Adrenal gland (tissue), 19 donors: ENCODE results near the gene IBA57. TPM values are rescaled to one million over a fixed set of nuclear protein-coding genes. Genes with fewer than 3 reads are reported as not detected.
A peak's percentile ranks its signal among the peaks of the same experiment; 100 is the strongest.

Experiments used
- DNase-seq, 7 donors: peaks; one replicate each; pipeline ENCODE4 v3.0.0-alpha.2; 2019 to 2020
- H3K27ac ChIP-seq, 5 donors: fragments of 200-600 bp; sonication (generic) in 4 of 5; 1 replicate in 3 of 5; 2 replicates in 2 of 5; pipeline versions ENCODE4 v1.5.1 to v1.8.0; 2016 to 2020; ENCODE audit warnings: mild to moderate bottlenecking in 1 of 5
- H3K27me3 ChIP-seq: fragments of 200-600 bp; 2 replicates; pipeline ENCODE4 v1.8.0; 2021
- H3K36me3 ChIP-seq, 2 donors: fragments of 200-600 bp; replicated peaks in 1 of 2; 1 replicate in 1 of 2; 2 replicates in 1 of 2; pipeline versions ENCODE4 v1.5.1 to v1.8.0; 2018 to 2022
- H3K4me1 ChIP-seq, 2 donors: fragments of 200-600 bp; replicated peaks in 1 of 2; 1 replicate in 1 of 2; 2 replicates in 1 of 2; pipeline versions ENCODE4 v1.5.1 to v1.8.0; 2018 to 2021
- H3K4me3 ChIP-seq, 4 donors: fragments of 200-600 bp; sonication (generic) in 3 of 4; one replicate each; pipeline ENCODE4 v1.5.1; 2016 to 2018
- H3K9me3 ChIP-seq, 3 donors: fragments of 200-600 bp; sonication (generic) in 1 of 3; replicated peaks in 1 of 3; 1 replicate in 2 of 3; 2 replicates in 1 of 3; pipeline versions ENCODE4 v1.5.1 to v1.8.0; 2016 to 2021
- POLR2A ChIP-seq, 2 donors: fragments of 450-650 bp; IDR thresholded peaks; one replicate each; pipeline ENCODE4 v1.6.1; 2017; ENCODE audit warnings: antibody characterized with exemption in 2 of 2, mild to moderate bottlenecking in 2 of 2, moderate library complexity in 1 of 2
- WGBS, 4 donors: extraction: QIAGEN DNeasy Blood & Tissue Kit in 2 of 4; methylation state at CpG; one replicate each; pipeline versions ENCODE4 v1.1.5 to v1.1.7; 2013 to 2017; 5-methylcytosine and 5-hydroxymethylcytosine counted together
- intact Hi-C, 2 donors: fragments of 100-400 bp; cut with DNase I; formaldehyde crosslinking; loops; one replicate each; pipeline versions ENCODE4 v1.14.1 to v1.15.0; 2022 to 2023
- long read RNA-seq, 10 donors: library from polyadenylated mRNA in 3 of 10; unstranded in 2 of 10; stranded (forward) in 1 of 10; transcript quantifications; one replicate each; pipeline ENCODE4 v2.0.0 and lab custom pipeline, GENCODE V29; 2021 to 2026
- polyA plus RNA-seq, 3 donors: library from polyadenylated mRNA; stranded (reverse); fragments of 200-250 nt in 2 of 3; fragments of 350-450 nt in 1 of 3; fragmentation: Illumina TruSeq in 1 of 3; extraction: RNeasy Lipid Tissue Mini Kit (QIAGEN cat#74804) in 1 of 3; gene quantifications; one replicate each; pipeline ENCODE4 v1.2.3, GENCODE V29; 2013 to 2014
- total RNA-seq, 9 donors: library from RNA; depleted of rRNA in 4 of 9; stranded (reverse); fragments of >200 nt in 4 of 9; fragments of 120-200 nt in 1 of 9; fragmentation: NEBNext Ultra II Directional in 1 of 9; extraction: Animal tissue kit (Norgen Biotek cat#: 25700) in 1 of 9; gene quantifications; one replicate each; pipeline versions ENCODE4 v1.1.0 to v1.2.4, GENCODE V29; 2013 to 2023
- TF ChIP-seq, protein P1 (sequence below), 6 experiments: fragments of 450-650 bp in 4 of 6; fragments of 200-600 bp in 2 of 6; sonication (generic) in 1 of 6; IDR thresholded peaks; 1 replicate in 5 of 6; 2 replicates in 1 of 6; pipeline versions ENCODE4 v1.5.1 to v1.8.0; 2016 to 2021; ENCODE audit warnings: antibody characterized with exemption in 6 of 6, mild to moderate bottlenecking in 2 of 6, moderate library complexity in 1 of 6
- donor health status: healthy with polysubstance abuse.
- donor health status: Bipolar disorder and iron deficiency.
- donor health status: DM: yes; HTN: yes; CAD: no.
- donor health status: DM: no; HTN: no; CAD: no.
- donor health status: DM: no; HTN: no; CAD: no.
- donor health status: DM: yes; HTN: yes; CAD: no.

Gene IBA57
- total RNA-seq = 10 to 100 TPM in 8 of 9 donors, 1 to 10 TPM in 1; 6.2 to 40.6 (median 16.1) TPM
- 1 to 10 TPM; 1.4 to 3.8 (median 2.9) TPM for polyA plus RNA-seq
- long read RNA-seq, donor 1, full-length matches to known transcripts = 2 of 2 reads
- long read RNA-seq, donor 1, partial matches to known transcripts = 0 of 2 reads
- long read RNA-seq, donor 1, other reads (novel, unspliced or antisense) = 0 of 2 reads
- long read RNA-seq, donor 2, full-length matches to known transcripts = 4 of 4 reads
- long read RNA-seq, donor 2, partial matches to known transcripts = 0 of 4 reads
- long read RNA-seq, donor 2, other reads (novel, unspliced or antisense) = 0 of 4 reads
- long read RNA-seq, donor 3, full-length matches to known transcripts = 1 of 8 reads
- long read RNA-seq, donor 3, partial matches to known transcripts = 7 of 8 reads
- long read RNA-seq, donor 3, other reads (novel, unspliced or antisense) = 0 of 8 reads
- long read RNA-seq, donor 4, full-length matches to known transcripts = 8 of 13 reads
- long read RNA-seq, donor 4, partial matches to known transcripts = 0 of 13 reads
- long read RNA-seq, donor 4, other reads (novel, unspliced or antisense) = 5 of 13 reads
- long read RNA-seq, donor 5, full-length matches to known transcripts = 31 of 38 reads
- long read RNA-seq, donor 5, partial matches to known transcripts = 1 of 38 reads
- long read RNA-seq, donor 5, other reads (novel, unspliced or antisense) = 6 of 38 reads
- long read RNA-seq, donor 6, full-length matches to known transcripts = 2 of 4 reads
- long read RNA-seq, donor 6, partial matches to known transcripts = 0 of 4 reads
- long read RNA-seq, donor 6, other reads (novel, unspliced or antisense) = 2 of 4 reads
- long read RNA-seq, donor 7, full-length matches to known transcripts = 2 of 2 reads
- long read RNA-seq, donor 7, partial matches to known transcripts = 0 of 2 reads
- long read RNA-seq, donor 7, other reads (novel, unspliced or antisense) = 0 of 2 reads
- long read RNA-seq, donor 8, full-length matches to known transcripts = 9 of 9 reads
- long read RNA-seq, donor 8, partial matches to known transcripts = 0 of 9 reads
- long read RNA-seq, donor 8, other reads (novel, unspliced or antisense) = 0 of 9 reads
- long read RNA-seq, donor 9, full-length matches to known transcripts = 5 of 5 reads
- long read RNA-seq, donor 9, partial matches to known transcripts = 0 of 5 reads
- long read RNA-seq, donor 9, other reads (novel, unspliced or antisense) = 0 of 5 reads
- long read RNA-seq, donor 10 = 0 reads

GRCh38 chr1:228165372-228166169 lies at the start of gene IBA57:
Gene IBA57 (plus strand): TSS chr1:228165804. CDS start chr1:228165817, 13 bp downstream.
- 0 to 2% (median 0%) methylated on average over 3 to 93 of the region's 93 CpGs for WGBS, 4 donors
- Histone ChIP-seq H3K27me3 (no peaks in the 10 kb centered on the region), H3K36me3 (no peaks in the 10 kb centered on the region), H3K27ac (peak within 1 kb of the TSS; percentile 98 to 100 (median 99)), H3K4me3 (peak within 1 kb of the TSS; percentile 42 to 85 (median 74)), H3K9me3 (no peaks in the 10 kb centered on the region), H3K4me1 (peaks cover 0 to 8% of the 10 kb centered on the region in 2 donors)
- TF ChIP-seq POLR2A (IDR thresholded peaks at IDR 0.05) = peak; percentile 98
- TF ChIP-seq, protein P1, sequence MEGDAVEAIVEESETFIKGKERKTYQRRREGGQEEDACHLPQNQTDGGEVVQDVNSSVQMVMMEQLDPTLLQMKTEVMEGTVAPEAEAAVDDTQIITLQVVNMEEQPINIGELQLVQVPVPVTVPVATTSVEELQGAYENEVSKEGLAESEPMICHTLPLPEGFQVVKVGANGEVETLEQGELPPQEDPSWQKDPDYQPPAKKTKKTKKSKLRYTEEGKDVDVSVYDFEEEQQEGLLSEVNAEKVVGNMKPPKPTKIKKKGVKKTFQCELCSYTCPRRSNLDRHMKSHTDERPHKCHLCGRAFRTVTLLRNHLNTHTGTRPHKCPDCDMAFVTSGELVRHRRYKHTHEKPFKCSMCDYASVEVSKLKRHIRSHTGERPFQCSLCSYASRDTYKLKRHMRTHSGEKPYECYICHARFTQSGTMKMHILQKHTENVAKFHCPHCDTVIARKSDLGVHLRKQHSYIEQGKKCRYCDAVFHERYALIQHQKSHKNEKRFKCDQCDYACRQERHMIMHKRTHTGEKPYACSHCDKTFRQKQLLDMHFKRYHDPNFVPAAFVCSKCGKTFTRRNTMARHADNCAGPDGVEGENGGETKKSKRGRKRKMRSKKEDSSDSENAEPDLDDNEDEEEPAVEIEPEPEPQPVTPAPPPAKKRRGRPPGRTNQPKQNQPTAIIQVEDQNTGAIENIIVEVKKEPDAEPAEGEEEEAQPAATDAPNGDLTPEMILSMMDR (IDR thresholded peaks at IDR 0.05) = peak; percentile 48 to 99 (median 78)
- intact Hi-C loops = no loop called here
- peak; percentile 99 to 100 (median 100) for DNase-seq

- peaks cover 0 to 11% of the 10 kb centered on the region in 2 donors for H3K4me1 ChIP-seq
- DNase-seq = no peak
- H3K9me3 ChIP-seq = no peaks in the 10 kb centered on the region
- no peak overlapping the region for H3K4me3 ChIP-seq
- intact Hi-C loops = no loop called here
- no peaks in the 10 kb centered on the region for H3K27me3 ChIP-seq
- no peak overlapping the region for H3K27ac ChIP-seq
- no peaks in the 10 kb centered on the region for H3K36me3 ChIP-seq
- no peak for TF ChIP-seq POLR2A (IDR thresholded peaks at IDR 0.05)
- TF ChIP-seq, protein P1 (IDR thresholded peaks at IDR 0.05) = no peak
- WGBS, 4 donors = 91 to 97% (median 95%) methylated on average over 4 of the region's 4 CpGs
Measured at GRCh38 chr1:228117335-228117734, 48.3 kb upstream of the IBA57 start.

- peaks cover 0 to 11% of the 10 kb centered on the region in 2 donors for H3K4me1 ChIP-seq
- no peak for DNase-seq
- H3K36me3 ChIP-seq = no peaks in the 10 kb centered on the region
- H3K27ac ChIP-seq = no peak overlapping the region
- intact Hi-C loops = no loop called here
- no peaks in the 10 kb centered on the region for H3K9me3 ChIP-seq
- WGBS, 4 donors = 76 to 87% (median 86%) methylated on average over 2 of the region's 2 CpGs
- TF ChIP-seq, protein P1 (IDR thresholded peaks at IDR 0.05) = no peak
- TF ChIP-seq POLR2A (IDR thresholded peaks at IDR 0.05) = no peak
- no peak overlapping the region for H3K4me3 ChIP-seq
- no peaks in the 10 kb centered on the region for H3K27me3 ChIP-seq
Measured at GRCh38 chr1:228118040-228118439, 47.6 kb upstream of the IBA57 start.
